ENCODE measurements around the gene HNRNPUL2.

DNA sequence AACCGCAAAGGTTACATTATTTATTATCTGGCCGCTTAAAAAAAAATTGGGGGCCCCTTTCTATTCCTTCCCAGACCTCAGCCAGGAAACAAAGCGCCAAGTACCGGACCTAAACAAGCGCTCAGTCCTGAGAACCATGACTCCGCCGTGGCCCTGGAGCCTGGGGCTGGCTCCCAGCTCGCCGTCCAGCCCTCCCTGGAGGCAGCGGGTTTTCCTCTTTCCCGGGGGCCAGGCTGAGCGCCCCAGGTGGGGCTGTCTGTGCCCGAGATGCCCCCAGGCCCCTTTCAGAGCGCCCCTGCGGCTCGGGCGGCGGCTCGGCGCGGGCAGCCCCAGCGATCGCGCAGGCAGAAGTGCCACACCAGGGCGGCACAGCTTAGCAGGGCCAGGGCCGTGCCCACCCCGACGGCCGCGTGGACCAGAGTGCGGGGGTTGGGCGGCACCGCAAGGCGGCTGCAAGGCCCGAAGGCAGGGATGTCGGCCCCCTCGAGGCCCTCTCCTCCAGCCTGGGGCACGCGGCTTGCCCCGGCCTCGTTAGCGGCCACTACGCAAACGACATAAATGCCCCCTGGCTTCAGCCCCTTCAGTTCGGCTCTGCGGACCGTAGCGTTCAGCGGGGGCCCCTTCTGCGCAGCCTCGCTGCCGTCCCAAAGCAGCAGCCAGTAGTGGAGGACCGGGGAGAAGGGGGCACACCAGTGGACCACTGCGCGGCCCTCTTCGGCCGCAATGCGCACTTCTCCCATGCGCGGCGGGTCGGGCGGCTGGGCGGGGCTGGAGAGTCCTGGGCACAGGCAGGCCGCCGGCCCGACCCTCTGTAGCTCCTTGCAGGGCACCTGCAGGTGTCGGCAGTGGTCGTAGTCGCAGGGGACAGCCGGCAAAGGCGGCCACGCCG lies 39.5 kb downstream of the HNRNPUL2 start:
- no peak for TF ChIP-seq REST (IDR thresholded peaks at IDR 0.05; ENCODE audit: insufficient read depth in 1 of 2, low read depth in 2 of 2, low read length in 1 of 2)
- TF ChIP-seq, protein P1, sequence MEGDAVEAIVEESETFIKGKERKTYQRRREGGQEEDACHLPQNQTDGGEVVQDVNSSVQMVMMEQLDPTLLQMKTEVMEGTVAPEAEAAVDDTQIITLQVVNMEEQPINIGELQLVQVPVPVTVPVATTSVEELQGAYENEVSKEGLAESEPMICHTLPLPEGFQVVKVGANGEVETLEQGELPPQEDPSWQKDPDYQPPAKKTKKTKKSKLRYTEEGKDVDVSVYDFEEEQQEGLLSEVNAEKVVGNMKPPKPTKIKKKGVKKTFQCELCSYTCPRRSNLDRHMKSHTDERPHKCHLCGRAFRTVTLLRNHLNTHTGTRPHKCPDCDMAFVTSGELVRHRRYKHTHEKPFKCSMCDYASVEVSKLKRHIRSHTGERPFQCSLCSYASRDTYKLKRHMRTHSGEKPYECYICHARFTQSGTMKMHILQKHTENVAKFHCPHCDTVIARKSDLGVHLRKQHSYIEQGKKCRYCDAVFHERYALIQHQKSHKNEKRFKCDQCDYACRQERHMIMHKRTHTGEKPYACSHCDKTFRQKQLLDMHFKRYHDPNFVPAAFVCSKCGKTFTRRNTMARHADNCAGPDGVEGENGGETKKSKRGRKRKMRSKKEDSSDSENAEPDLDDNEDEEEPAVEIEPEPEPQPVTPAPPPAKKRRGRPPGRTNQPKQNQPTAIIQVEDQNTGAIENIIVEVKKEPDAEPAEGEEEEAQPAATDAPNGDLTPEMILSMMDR (IDR thresholded peaks at IDR 0.05) = no peak
- TF ChIP-seq POLR2AphosphoS5 (IDR thresholded peaks at IDR 0.05; ENCODE audit: low read depth, low read length) = no peak
- no peak for TF ChIP-seq SIN3A (IDR thresholded peaks at IDR 0.05; ENCODE audit: borderline replicate concordance, insufficient read depth, low read depth, low read length)
